ENCODE data around the gene FGGY. TPM values are rescaled to one million over a fixed set of nuclear protein-coding genes. Genes with fewer than 3 reads are reported as not detected.

The FGGY gene
- total and polyA plus RNA-seq, 4 donors, result 16.0 to 67.0 (median 43.4) TPM

DNA sequence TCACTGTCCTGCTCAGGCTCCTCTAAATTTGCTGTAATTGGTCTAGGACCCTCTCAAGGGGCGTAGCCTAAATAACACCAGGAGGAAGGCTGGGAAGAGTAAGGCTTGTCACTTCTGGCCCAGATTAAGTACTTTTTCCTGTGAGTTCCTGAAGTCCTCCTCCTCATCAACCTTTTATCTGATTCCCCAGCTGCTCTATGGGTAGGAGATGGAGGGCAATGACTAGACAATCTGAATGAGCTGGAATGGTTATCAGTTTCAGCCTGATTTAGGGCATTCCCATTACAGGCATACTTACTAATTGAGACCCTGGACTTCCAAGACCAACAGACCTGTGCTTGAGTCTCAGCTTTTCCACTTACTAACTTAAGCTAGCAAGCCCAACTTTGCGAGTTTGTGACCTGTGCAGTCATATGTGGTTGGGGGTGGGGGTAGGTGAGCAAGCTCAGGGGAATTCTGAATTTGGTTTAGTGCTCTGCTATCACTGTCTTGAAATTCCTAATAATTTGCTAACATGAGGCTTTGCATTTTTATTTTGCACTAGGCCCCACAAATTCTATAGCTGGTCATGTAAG lies 18.0 kb upstream of the FGGY start:
- H3K4me3 ChIP-seq (ENCODE audit: low read depth in 1 of 3, low read length in 3 of 3), result no peak overlapping the region
- 89% methylated on average over 2 of the region's 2 CpGs for WGBS
- TF ChIP-seq YY1 (IDR thresholded peaks at IDR 0.05), result no peak
- no peak for TF ChIP-seq ATF3 (IDR thresholded peaks at IDR 0.05)
- no peak for TF ChIP-seq GABPA (IDR thresholded peaks at IDR 0.05 in 1 of 2, conservative IDR thresholded peaks at IDR 0.05 in 1 of 2)
- no peak for TF ChIP-seq NR2F2 (IDR thresholded peaks at IDR 0.05)
- TF ChIP-seq TAF1 (conservative IDR thresholded peaks at IDR 0.05), result no peak
- TF ChIP-seq MAX (IDR thresholded peaks at IDR 0.05), result no peak
- no peak for TF ChIP-seq HNF4A (conservative IDR thresholded peaks at IDR 0.05)
- no peak for TF ChIP-seq RXRA (IDR thresholded peaks at IDR 0.05)
- TF ChIP-seq FOXA2 (IDR thresholded peaks at IDR 0.05), result no peak
- no peak for TF ChIP-seq REST (IDR thresholded peaks at IDR 0.05)
- TF ChIP-seq EGR1 (IDR thresholded peaks at IDR 0.05; ENCODE audit: low read depth in 2 of 2), result no peak
- TF ChIP-seq JUND (IDR thresholded peaks at IDR 0.05), result no peak
- no peak for TF ChIP-seq FOXA1 (IDR thresholded peaks at IDR 0.05)
- TF ChIP-seq HNF4G (IDR thresholded peaks at IDR 0.05), result no peak
- no peak for TF ChIP-seq SP1 (IDR thresholded peaks at IDR 0.05)
- no peak for TF ChIP-seq RAD21 (IDR thresholded peaks at IDR 0.05)

DNA sequence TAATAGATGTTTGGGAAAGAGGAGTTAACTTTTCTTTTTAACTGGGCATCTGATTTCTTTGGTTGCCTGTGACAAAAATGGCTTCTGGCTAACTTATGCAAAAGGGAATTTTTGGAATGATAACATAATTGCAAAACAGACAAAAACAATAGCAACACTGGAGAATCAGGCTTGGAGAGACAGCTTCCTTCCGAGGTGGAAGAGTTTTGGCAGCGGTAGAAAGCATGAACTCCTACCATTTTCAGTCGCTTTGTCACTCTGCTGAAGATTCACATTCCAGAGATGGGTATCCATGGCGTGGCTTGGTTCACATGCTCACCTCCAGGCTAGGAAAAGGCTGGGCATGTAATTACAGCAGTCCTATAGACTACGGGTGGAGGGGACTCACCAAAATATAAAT lies 17.2 kb upstream of the FGGY start:
- no peak for TF ChIP-seq HNF4G (IDR thresholded peaks at IDR 0.05)
- no peak for TF ChIP-seq HNF4A (conservative IDR thresholded peaks at IDR 0.05)
- no peak for TF ChIP-seq ATF3 (IDR thresholded peaks at IDR 0.05)
- 80% methylated on average over 5 of the region's 5 CpGs for WGBS
- H3K27me3 ChIP-seq (ENCODE audit: control insufficient read depth in 4 of 4, insufficient read depth in 4 of 4, low read length in 3 of 4), result no peaks in the 10 kb centered on the region

More for the DNA sequence above, 18.0 kb upstream of the FGGY start:
- no peak overlapping the region for H3K9ac ChIP-seq (ENCODE audit: low read depth in 1 of 2, low read length in 2 of 2)
- no peaks in the 10 kb centered on the region for H3K27me3 ChIP-seq (ENCODE audit: control insufficient read depth in 4 of 4, insufficient read depth in 4 of 4, low read length in 3 of 4)
- no peaks in the 10 kb centered on the region for H3K36me3 ChIP-seq (ENCODE audit: control insufficient read depth in 4 of 4, insufficient read depth in 3 of 4, low read depth in 1 of 4, low read length in 3 of 4)
- no peak overlapping the region for H3K27ac ChIP-seq (ENCODE audit: low read depth in 1 of 2, low read length in 2 of 2)
- H3K4me1 ChIP-seq (ENCODE audit: control insufficient read depth in 4 of 4, insufficient read depth in 4 of 4, low read length in 3 of 4), result no peaks in the 10 kb centered on the region
- no peak for DNase-seq (ENCODE audit: low spot score)
- H3K9me3 ChIP-seq (ENCODE audit: control insufficient read depth in 4 of 4, low read length in 3 of 4), result no peaks in the 10 kb centered on the region

More for the DNA sequence above, 17.2 kb upstream of the FGGY start:
- H3K27ac ChIP-seq (ENCODE audit: low read depth in 1 of 2, low read length in 2 of 2), result no peak overlapping the region
- H3K4me3 ChIP-seq (ENCODE audit: low read depth in 1 of 3, low read length in 3 of 3), result no peak overlapping the region
- H3K36me3 ChIP-seq (ENCODE audit: control insufficient read depth in 4 of 4, insufficient read depth in 3 of 4, low read depth in 1 of 4, low read length in 3 of 4), result no peaks in the 10 kb centered on the region
- H3K9me3 ChIP-seq (ENCODE audit: control insufficient read depth in 4 of 4, low read length in 3 of 4), result no peaks in the 10 kb centered on the region
- no peak overlapping the region for H3K9ac ChIP-seq (ENCODE audit: low read depth in 1 of 2, low read length in 2 of 2)
- DNase-seq (ENCODE audit: low spot score), result no peak
- H3K4me1 ChIP-seq (ENCODE audit: control insufficient read depth in 4 of 4, insufficient read depth in 4 of 4, low read length in 3 of 4), result no peaks in the 10 kb centered on the region

Measured in liver (tissue), 9 donors.